Measurements from ENCODE around the gene BCL11A.

DNA sequence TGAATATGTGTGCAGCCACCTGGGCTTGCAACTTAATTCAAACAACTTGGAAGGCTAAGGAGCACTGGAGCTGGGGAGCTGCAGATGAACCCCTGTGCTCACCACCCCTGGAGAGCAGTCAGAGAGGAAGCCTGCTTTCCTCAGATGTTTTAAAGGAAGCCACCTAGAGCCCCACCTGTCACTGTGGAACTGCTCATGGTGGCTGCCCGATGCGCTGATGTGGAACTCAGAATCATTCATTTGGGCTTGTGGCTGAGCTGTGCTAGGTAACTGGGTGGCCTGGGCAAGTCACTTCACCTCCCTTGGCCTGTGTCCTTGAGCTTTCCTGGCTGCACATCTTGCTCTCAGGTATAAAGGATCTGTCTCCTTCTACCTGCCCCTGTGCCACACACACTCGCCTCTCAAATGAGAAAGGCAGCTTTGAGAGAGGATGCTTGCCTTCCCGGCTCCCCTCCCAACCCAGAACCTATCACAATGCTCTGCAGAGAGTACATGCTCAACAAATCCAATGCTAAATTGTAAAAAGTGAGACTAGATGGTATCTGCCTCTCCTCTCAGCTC, 41.3 kb downstream of the BCL11A start:
- TF ChIP-seq EZH2phosphoT487 (IDR thresholded peaks at IDR 0.05; ENCODE audit: insufficient read depth, low read depth) = no peak
- no peak for TF ChIP-seq EZH2 (IDR thresholded peaks at IDR 0.05; ENCODE audit: insufficient read depth, poor library complexity, severe bottlenecking)

Data from GM23248 (cell line).